Stomach (tissue), 4 donors: ENCODE results near the gene TMEM242.

ENCODE experiments used
- CTCF ChIP-seq, 7 experiments: fragments of 450-650 bp in 4 of 7; fragments of 200-600 bp in 3 of 7; sonication (generic) in 3 of 7; IDR thresholded peaks; one replicate each; pipeline ENCODE4 v1.5.1; 2016 to 2019; ENCODE audit warnings: antibody characterized with exemption in 7 of 7, control low read depth in 2 of 7, mild to moderate bottlenecking in 1 of 7
- EP300 ChIP-seq: sonication (generic); formaldehyde crosslinking; IDR thresholded peaks from one replicate; pipeline ENCODE4 v1.6.1; 2017; ENCODE audit warnings: antibody characterized with exemption
- POLR2A ChIP-seq, 4 donors: fragments of 450-650 bp; IDR thresholded peaks; one replicate each; pipeline ENCODE4 v1.6.1; 2016; ENCODE audit warnings: antibody characterized with exemption in 4 of 4, control low read depth in 2 of 4, mild to moderate bottlenecking in 1 of 4, moderate library complexity in 1 of 4
- POLR2AphosphoS5 ChIP-seq, 3 donors: sonication (generic); formaldehyde crosslinking; IDR thresholded peaks; one replicate each; pipeline ENCODE4 v1.6.1; 2016; ENCODE audit warnings: antibody characterized with exemption in 3 of 3

- TF ChIP-seq CTCF (IDR thresholded peaks at IDR 0.05) (peak in 4 of 7 experiments; percentile 29 to 48 (median 42)), EP300 (no peak), POLR2A (IDR thresholded peaks at IDR 0.05) (no peak), POLR2AphosphoS5 (IDR thresholded peaks at IDR 0.05) (no peak)
Observed at GRCh38 chr6:157281570-157281969, 41.7 kb downstream of the TMEM242 start.
